ENCODE results near the gene SCART1.

- TF ChIP-seq CTCF (IDR thresholded peaks at IDR 0.05) (no peak), POLR2A (IDR thresholded peaks at IDR 0.05) (no peak)
Measured at GRCh38 chr10:133487085-133487484, 33.3 kb downstream of the SCART1 start.
